Ramos (cell line): ENCODE results near the gene DIPK1B.
"Not testable (repeated sequence)": the region's sequence is repeated elsewhere in the genome, so short reads cannot be mapped to it uniquely, and the experiment has no call there.

Experiments
- in situ Hi-C: fragments of 300-500 bp; cut with MboI; formaldehyde crosslinking; loops from one replicate; pipeline ENCODE4 v1.14.3; 2022; ENCODE audit warnings: low sequenced_read_pairs; ENCODE audit not compliant: unreplicated experiment

DIPK1B gene

GRCh38 chr9:136748201-136748600 is 35.8 kb downstream of the DIPK1B start, which contains the start of gene LCN6:
Gene LCN6, minus strand, starts transcription at chr9:136748525. Its CDS starts 42 bp downstream, at chr9:136748483.
- in situ Hi-C loops, result no loop called here

DNA sequence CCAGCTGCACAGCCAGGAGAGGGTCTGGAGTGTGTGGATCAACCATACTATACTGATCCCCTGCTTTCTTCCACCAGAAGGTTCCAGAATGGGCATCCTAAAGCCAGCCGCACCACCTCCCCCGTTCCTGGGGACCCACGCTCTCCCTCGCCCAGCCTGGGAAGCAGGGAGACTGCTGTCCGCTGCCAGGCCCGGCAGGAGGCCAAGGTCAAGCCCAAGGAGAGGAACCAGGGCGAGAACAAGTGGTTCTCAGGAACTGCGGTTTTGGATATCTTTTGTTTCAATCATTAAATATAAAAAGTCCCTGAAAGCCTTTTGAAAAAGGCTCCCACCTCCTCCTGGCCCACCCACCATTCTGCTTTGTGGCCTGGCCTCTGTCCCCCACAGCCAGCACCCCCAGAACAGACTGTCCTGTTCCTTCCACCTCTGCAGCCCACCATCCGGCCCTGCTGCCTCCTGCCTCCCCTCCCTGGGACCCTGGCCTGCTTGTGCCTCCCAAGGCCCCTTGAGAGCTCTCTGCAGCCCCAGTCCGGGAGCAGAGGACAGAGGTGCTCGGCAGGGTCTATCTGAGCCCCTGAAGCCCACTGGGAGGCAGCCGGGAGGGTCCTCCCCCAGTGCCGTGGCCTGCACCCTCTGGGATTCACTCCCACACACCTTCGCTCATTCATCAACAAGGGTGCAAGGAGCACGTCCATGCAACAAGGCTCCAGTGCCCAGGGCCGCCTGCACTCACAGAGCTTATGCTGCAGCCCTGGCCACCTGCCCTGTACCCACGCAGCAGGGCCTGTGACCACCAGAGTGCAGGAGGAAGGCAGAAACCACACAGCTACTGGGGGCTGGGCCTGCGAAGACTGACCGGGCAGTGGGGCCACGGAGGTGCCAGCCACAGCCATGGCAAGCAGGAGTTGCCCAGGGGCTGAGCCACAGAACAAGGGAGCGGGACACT is 36.6 kb downstream of the DIPK1B start:
- in situ Hi-C loops, result no loop called here

- in situ Hi-C loops, result no loop called here
Observed at GRCh38 chr9:136750526-136750925, 38.2 kb downstream of the DIPK1B start.

DNA sequence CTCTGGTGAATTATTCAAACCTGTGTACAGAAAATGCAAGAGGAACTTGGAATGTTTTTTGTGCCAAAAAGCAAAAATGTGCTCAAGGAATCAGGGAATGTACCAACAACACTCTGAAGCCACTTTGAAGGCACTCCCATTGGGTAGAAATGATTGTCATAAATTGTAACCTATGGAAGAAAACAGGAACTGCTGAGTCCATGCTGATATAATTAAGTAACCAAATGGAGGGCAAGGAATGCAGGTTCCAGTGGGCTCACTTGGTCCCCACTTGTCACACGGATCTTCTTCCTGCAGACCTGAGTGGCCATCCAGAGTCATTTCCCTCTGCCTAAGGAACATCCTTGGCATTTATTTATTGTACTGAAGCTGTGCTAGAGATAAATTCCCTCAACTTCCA is 38.9 kb downstream of the DIPK1B start:
- in situ Hi-C loops, result no loop called here

GRCh38 chr9:136751814-136752213 is 39.4 kb downstream of the DIPK1B start:
- in situ Hi-C loops, result no loop called here

DNA sequence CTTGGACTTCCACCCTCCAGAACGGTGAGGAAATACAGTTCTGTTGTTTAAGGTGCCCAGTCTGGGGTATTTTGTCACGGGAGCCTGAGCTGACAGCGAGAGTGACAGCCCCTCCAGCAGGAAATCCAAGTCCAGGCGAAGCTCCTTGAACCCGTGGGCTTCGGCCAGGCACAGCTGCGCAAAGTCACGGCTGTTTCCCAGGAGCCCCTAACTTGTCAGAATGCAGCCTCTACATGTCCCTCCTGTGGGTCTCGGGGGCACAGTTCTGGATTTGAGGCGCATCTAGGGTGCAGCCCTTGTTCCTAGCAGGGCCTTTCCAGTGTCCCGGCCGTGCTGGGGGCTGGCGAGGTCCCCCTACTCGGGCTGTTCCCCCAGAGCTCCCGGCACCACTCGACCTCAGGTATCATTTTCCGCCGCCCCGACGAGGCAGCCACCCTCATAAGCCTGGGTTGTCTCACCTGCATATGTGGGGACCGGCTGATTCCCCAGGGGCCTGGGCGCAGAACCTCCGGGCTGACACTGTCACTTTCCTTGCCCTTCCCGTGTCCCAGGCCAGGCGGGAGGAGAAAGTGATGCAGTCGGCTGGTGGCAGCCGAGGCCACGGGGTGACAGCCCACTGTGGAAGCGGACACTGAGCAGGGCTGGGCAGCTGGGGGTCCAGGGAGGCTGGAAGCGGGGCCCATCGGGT is 41.1 kb downstream of the DIPK1B start:
- in situ Hi-C loops, result no loop called here

DNA sequence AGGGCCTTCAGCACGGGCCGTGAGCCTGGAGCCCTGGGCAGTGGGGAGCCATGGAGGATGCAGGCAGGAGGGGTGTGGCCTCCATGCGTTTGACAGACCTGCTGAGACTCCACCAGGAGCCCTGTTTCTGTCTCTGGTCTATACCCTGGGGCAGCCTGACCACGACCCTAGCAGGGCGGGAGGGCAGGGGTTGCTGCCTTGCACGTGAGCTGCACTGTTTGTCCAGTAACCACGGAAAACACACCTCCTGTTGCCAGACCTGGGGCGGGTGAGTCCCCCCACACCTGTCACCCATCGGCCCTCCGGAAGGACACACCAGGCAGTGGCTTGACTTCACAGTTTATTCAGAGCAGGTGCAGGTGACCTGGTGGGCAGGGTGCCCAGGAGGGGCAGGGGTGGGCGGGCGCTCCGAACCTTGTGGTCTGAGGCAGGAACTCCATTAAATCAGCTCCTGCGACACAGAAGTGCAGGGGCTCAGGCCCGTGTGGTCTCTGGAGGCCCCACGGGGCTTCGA is 41.7 kb downstream of the DIPK1B start:
- in situ Hi-C loops, result no loop called here

- in situ Hi-C loops, result no loop called here
Observed at GRCh38 chr9:136754626-136755301, 42.4 kb downstream of the DIPK1B start.

GRCh38 chr9:136755302-136756133 is 43.1 kb downstream of the DIPK1B start:
- in situ Hi-C loops, result not testable (repeated sequence)

DNA sequence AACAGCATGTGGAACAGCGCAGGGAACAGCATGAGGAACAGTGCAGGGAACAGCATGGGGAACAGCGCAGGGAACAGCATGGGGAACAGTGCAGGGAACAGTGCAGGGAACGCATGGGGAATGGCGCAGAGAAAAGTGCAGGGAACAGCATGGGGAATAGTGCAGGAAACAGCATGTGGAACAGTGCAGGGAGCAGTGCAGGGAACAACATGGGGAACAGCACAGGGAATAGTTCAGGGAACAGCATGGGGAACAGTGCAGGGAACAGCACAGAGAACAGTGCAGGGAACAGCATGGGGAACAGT is 43.7 kb downstream of the DIPK1B start:
- in situ Hi-C loops, result no loop called here

DNA sequence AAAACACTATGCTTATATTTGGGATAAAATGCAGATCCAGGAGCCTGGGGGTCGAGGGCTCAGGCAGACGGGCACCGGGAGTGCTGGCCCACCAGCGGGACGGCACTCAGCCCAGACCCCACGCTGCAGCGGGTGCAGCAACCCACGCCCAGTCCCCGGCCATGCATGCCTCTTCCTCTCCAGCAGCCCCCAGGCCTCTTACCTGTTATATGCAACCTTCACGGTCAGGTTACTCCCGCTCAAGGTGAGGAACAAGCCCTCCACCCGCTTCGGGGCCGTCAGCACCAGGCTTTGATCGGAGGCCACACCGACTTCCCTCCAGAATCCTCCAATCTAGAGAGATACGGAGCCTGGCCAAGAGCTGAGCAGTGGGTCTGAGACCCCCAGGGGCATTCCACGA is 44.5 kb downstream of the DIPK1B start:
- in situ Hi-C loops, result no loop called here

DNA sequence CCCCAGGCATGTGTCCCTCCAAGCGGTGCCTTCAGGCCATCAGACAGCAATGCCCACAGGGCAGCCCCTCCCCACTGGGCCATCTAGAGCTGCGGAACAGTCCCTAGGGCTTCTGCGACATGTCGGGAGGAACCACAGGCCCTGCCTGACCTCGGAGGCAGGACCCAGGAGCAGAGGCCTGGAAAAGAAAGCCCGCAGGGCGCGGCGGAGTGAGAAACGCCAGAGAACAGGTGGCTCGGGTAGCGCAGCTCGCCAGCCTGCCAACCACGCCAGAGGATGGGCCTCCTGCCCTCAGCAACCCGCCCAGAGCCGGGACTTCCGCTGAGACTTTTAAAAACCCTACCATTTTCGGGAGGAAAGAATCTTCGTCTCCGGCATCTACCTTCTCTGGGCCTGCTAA is 45.0 kb downstream of the DIPK1B start:
- in situ Hi-C loops, result no loop called here

DNA sequence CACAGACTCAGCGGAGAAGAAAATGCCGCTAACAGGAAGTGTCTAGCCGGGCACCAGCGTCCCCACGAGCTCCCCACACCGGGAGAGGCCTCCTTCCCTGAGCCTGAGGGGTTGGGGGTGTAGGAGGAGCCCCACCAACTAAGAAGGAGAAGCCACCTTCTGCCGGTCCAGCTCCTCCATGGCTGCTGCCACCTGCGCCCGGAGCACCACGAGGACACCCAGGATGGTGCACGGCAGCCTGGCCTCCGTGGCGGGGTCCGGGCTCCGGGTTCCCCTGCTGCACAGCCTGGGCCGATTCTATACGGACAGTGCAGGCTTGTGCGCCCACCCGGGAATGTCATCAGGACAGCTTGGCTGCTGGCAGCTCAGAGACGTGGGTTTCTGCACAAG is 45.4 kb downstream of the DIPK1B start:
- in situ Hi-C loops, result no loop called here

DNA sequence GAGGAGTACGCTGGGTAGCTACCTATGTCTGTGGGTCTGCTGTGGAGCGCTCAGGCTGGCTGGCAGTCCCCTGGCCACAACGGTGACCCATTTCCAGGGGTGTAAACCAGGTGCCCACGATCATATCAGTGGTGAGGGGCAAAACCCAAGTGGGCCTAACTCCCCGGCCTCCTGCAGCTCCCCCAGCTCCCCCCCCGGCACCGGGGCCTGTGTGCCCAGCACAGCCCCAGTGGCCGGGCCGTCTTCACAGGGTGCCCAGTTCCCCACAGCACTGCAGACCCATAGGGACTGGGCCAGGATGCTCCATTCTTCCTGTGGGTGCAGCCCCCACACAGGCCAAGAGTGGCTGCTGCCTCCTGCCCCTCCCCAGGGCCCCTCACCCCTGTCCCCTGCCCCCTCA is 46.6 kb downstream of the DIPK1B start:
- in situ Hi-C loops, result no loop called here

DNA sequence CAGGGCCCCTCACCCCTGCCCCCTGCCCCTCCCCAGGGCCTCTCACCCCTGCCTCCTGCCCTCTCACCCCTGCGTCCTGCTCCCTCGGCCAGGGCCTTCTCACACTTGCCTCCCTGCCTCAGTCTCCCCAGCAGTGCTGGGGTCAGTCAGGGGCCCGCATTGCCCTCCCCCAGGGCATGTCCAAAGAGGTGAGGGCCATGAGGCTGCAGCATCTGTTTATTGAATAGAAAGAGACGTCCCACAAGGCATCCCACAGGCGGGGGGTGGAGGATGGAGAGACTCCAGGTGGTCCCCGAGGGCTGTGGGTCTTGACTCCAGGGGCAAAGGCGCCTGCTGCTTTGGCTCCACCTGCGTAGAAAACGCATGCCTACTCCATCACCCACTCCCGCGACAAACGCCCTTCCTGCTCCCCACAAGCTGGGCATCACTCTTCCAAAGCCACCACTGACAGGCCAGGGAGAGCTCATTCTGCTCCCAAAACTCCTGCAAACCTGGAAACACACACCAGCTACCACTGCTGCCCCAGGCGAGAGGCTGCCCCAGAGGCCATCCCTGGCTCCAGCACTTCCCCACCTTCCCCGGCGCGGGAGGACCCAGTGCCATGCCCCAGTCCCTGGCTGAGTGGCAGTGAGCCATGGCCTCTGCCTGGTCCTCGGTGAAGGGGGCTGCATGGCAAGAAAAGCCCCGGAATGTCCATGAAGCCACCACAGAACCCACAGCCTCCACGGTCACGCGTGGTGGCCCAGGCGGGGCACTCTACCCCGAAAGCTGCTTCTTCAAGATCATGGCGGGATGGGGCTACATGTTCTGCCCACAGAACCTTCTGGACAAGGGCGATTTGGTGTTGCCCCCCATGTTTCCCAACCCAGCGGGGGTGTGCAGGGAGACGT is 47.3 kb downstream of the DIPK1B start:
- in situ Hi-C loops, result no loop called here

DNA sequence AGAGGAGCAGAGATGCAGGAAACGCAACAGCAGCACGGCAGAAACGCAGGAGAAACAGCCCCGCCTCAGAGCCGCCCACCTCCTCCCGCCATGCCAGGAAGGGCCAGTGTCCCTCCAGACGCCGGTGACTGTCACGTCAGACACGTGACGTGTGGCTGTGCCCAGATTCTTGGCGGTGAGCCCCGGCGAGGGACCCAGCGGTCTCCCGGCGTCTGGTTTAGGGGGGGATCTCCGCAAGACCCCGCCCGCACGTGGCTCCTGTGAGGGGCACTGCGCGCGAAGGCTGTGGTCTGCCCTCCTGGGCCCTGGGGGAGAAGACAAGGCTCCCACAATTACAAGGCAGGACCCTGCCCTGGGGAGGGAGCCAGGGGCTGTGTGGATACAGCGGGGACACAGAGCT is 48.1 kb downstream of the DIPK1B start:
- in situ Hi-C loops, result no loop called here

- in situ Hi-C loops, result not testable (repeated sequence)
Observed at GRCh38 chr9:136760834-136761544, 48.6 kb downstream of the DIPK1B start.

GRCh38 chr9:136761545-136761981 is 49.2 kb downstream of the DIPK1B start:
- in situ Hi-C loops, result no loop called here
